Dermis microvascular lymphatic vessel endothelial cell (primary cell): Measurements from ENCODE around the gene CBLB. TPM values are rescaled to one million over a fixed set of nuclear protein-coding genes. Genes with fewer than 3 reads are reported as not detected.

Experiments
- DNase-seq, 2 donors: peaks; one replicate each; pipeline versions ENCODE4 v3.0.0 to v3.0.0-alpha.2; 2010; ENCODE audit warnings: low read depth in 2 of 2
- total RNA-seq: library from RNA; depleted of rRNA; stranded (reverse); fragments of >200 nt; gene quantifications from 2 replicates; pipeline ENCODE4 v1.2.1, GENCODE V29; 2014

CBLB gene
- total RNA-seq, 1 donor from 2014 or later, result 10.5 TPM

GRCh38 chr3:105846809-105847208, 22.0 kb downstream of the CBLB start:
- no peak for DNase-seq

- no peak for DNase-seq
These were observed 23.3 kb downstream of the CBLB start for GRCh38 chr3:105845488-105845887.

GRCh38 chr3:105844704-105845103, 24.1 kb downstream of the CBLB start:
- DNase-seq, result no peak

- DNase-seq, result no peak
These were observed 24.8 kb downstream of the CBLB start for GRCh38 chr3:105843994-105844393.

GRCh38 chr3:105842943-105843342, 25.9 kb downstream of the CBLB start:
- DNase-seq, result no peak

GRCh38 chr3:105842449-105842848, 26.4 kb downstream of the CBLB start:
- DNase-seq, result no peak

GRCh38 chr3:105837947-105838346, 30.9 kb downstream of the CBLB start:
- DNase-seq, result no peak

GRCh38 chr3:105837143-105837740, 31.6 kb downstream of the CBLB start:
- no peak for DNase-seq

- no peak for DNase-seq
These were observed 32.3 kb downstream of the CBLB start for GRCh38 chr3:105836533-105836932.

GRCh38 chr3:105835606-105836005, 33.2 kb downstream of the CBLB start:
- DNase-seq, result no peak

- no peak for DNase-seq
These were observed 34.0 kb downstream of the CBLB start for GRCh38 chr3:105834768-105835167.

GRCh38 chr3:105832644-105833043, 36.2 kb downstream of the CBLB start:
- DNase-seq, result no peak

GRCh38 chr3:105830836-105831235, 38.0 kb downstream of the CBLB start:
- DNase-seq, result no peak

- peak; percentile 47 to 82 for DNase-seq
These were observed 38.8 kb downstream of the CBLB start for GRCh38 chr3:105829871-105830622.

GRCh38 chr3:105829229-105829628, 39.6 kb downstream of the CBLB start:
- no peak for DNase-seq

- no peak for DNase-seq
These were observed 40.1 kb downstream of the CBLB start for GRCh38 chr3:105828703-105829102.

GRCh38 chr3:105827959-105828358, 40.9 kb downstream of the CBLB start:
- peak in 1 of 2 donors; percentile 59 for DNase-seq

GRCh38 chr3:105826778-105827634, 41.8 kb downstream of the CBLB start:
- no peak for DNase-seq

- DNase-seq, result no peak
These were observed 44.7 kb downstream of the CBLB start for GRCh38 chr3:105824129-105824528.

- DNase-seq, result peak in 1 of 2 donors; percentile 63
These were observed 45.5 kb downstream of the CBLB start for GRCh38 chr3:105823149-105823867.
